GM18870 (cell line): ENCODE results near the gene RAD51B.
"Not testable (repeated sequence)": the region's sequence is repeated elsewhere in the genome, so short reads cannot be mapped to it uniquely, and the experiment has no call there.

Experiments used
- ATAC-seq: cut with Tn5 transposase; IDR thresholded peaks from one replicate; pipeline ENCODE4 v1.9.1; 2021; ENCODE audit warnings: moderate library complexity; ENCODE audit not compliant: unreplicated experiment

The RAD51B gene

GRCh38 chr14:68245146-68246073 lies 425.8 kb downstream of the RAD51B start:
- no peak for ATAC-seq

- ATAC-seq = no peak
These were observed 426.7 kb downstream of the RAD51B start for GRCh38 chr14:68246074-68246785.

- ATAC-seq = no peak
These were observed 427.2 kb downstream of the RAD51B start for GRCh38 chr14:68246786-68247105.

- no peak for ATAC-seq
These were observed 427.7 kb downstream of the RAD51B start for GRCh38 chr14:68247274-68247673.

GRCh38 chr14:68247676-68248268 lies 428.2 kb downstream of the RAD51B start:
- no peak for ATAC-seq

GRCh38 chr14:68248481-68249255 lies 429.1 kb downstream of the RAD51B start:
- no peak for ATAC-seq

GRCh38 chr14:68249661-68250451 lies 430.3 kb downstream of the RAD51B start:
- ATAC-seq = no peak

GRCh38 chr14:68250927-68251768 lies 431.6 kb downstream of the RAD51B start:
- no peak for ATAC-seq

- ATAC-seq = no peak
These were observed 432.2 kb downstream of the RAD51B start for GRCh38 chr14:68251769-68252100.

GRCh38 chr14:68253160-68253780 lies 433.7 kb downstream of the RAD51B start:
- no peak for ATAC-seq

- no peak for ATAC-seq
These were observed 434.4 kb downstream of the RAD51B start for GRCh38 chr14:68253878-68254528.

GRCh38 chr14:68254669-68255527 lies 435.3 kb downstream of the RAD51B start:
- no peak for ATAC-seq

- no peak for ATAC-seq
These were observed 436.2 kb downstream of the RAD51B start for GRCh38 chr14:68255693-68256178.

GRCh38 chr14:68257969-68258368 lies 438.4 kb downstream of the RAD51B start:
- ATAC-seq = no peak

- ATAC-seq = not testable (repeated sequence)
These were observed 439.4 kb downstream of the RAD51B start for GRCh38 chr14:68258995-68259394.

GRCh38 chr14:68260121-68260520 lies 440.5 kb downstream of the RAD51B start:
- ATAC-seq = no peak

GRCh38 chr14:68261092-68261842 lies 441.7 kb downstream of the RAD51B start:
- ATAC-seq = no peak
